ENCODE measurements around the gene DDX10.

DNA sequence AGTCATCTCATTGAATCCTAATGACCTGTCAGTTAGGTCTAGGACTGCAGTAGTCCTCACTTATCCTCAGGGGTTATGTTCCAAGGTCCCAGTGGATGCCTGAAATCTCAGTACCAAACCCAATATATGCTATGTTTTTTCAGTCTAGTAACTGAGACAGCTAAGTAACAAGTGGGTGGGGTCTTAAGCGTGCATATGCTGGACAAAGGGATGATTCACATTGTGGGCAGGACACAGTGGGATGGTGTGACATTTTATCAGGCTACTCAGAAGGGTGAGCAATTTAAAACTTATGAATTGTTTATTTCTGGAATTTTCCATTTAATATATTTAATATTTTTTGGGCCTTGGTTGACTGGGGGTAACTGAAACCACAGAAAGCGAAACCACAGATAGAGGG, 29.0 kb downstream of the DDX10 start:
- no peak for TF ChIP-seq POLR2AphosphoS5 (IDR thresholded peaks at IDR 0.05; ENCODE audit: low read depth, low read length)
- TF ChIP-seq YY1 (IDR thresholded peaks at IDR 0.05; ENCODE audit: low read depth, low read length) = no peak
- TF ChIP-seq EP300 (IDR thresholded peaks at IDR 0.05; ENCODE audit: borderline replicate concordance in 1 of 2, low read depth in 2 of 2, low read length in 2 of 2) = no peak
- TF ChIP-seq JUND (IDR thresholded peaks at IDR 0.05; ENCODE audit: low read length) = no peak
- TF ChIP-seq, protein P1, sequence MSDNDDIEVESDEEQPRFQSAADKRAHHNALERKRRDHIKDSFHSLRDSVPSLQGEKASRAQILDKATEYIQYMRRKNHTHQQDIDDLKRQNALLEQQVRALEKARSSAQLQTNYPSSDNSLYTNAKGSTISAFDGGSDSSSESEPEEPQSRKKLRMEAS (IDR thresholded peaks at IDR 0.05) = no peak
- TF ChIP-seq, protein P2, sequence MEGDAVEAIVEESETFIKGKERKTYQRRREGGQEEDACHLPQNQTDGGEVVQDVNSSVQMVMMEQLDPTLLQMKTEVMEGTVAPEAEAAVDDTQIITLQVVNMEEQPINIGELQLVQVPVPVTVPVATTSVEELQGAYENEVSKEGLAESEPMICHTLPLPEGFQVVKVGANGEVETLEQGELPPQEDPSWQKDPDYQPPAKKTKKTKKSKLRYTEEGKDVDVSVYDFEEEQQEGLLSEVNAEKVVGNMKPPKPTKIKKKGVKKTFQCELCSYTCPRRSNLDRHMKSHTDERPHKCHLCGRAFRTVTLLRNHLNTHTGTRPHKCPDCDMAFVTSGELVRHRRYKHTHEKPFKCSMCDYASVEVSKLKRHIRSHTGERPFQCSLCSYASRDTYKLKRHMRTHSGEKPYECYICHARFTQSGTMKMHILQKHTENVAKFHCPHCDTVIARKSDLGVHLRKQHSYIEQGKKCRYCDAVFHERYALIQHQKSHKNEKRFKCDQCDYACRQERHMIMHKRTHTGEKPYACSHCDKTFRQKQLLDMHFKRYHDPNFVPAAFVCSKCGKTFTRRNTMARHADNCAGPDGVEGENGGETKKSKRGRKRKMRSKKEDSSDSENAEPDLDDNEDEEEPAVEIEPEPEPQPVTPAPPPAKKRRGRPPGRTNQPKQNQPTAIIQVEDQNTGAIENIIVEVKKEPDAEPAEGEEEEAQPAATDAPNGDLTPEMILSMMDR (IDR thresholded peaks at IDR 0.05; ENCODE audit: control extremely low read depth in 1 of 3, insufficient read depth in 1 of 3, low read depth in 1 of 3, low read length in 3 of 3) = no peak
- no peak for TF ChIP-seq TAF1 (IDR thresholded peaks at IDR 0.05; ENCODE audit: low read depth, low read length)
- TF ChIP-seq NANOG (IDR thresholded peaks at IDR 0.05; ENCODE audit: insufficient read depth, low read depth, low read length, poor library complexity, severe bottlenecking) = no peak
- no peak for TF ChIP-seq POLR2A (IDR thresholded peaks at IDR 0.05; ENCODE audit: control extremely low read depth in 1 of 2, low read depth in 2 of 2, low read length in 2 of 2)

Data from H1 (cell line).